RWPE1 (cell line): ENCODE measurements around the gene ACER3.

Source experiments
- CTCF ChIA-PET: fragments of 350-600 bp; sonication (Branson Sonifier 250); formaldehyde crosslinking; extraction: SDS; loops from one replicate; lab custom pipeline; 2021; lab: Yijun Ruan, JAX
- POLR2A ChIA-PET: fragments of 400-600 bp; formaldehyde crosslinking; extraction: SDS; loops from one replicate; lab custom pipeline; 2020; ENCODE audit warnings: antibody characterized with exemption; ENCODE audit not compliant: low non-redundant PET; lab: Yijun Ruan, JAX
- DNase-seq: peaks from one replicate; pipeline ENCODE4 v3.0.0; 2012; ENCODE audit warnings: low spot score
- H3K27ac ChIP-seq: fragments of 450-650 bp; 2 replicates; pipeline ENCODE4 v1.5.1; 2017
- TF ChIP-seq, protein P1 (sequence below): fragments of 450-650 bp; conservative IDR thresholded peaks from 2 replicates; pipeline ENCODE4 v1.5.1; 2017; ENCODE audit warnings: low read depth, mild to moderate bottlenecking

The ACER3 gene

DNA sequence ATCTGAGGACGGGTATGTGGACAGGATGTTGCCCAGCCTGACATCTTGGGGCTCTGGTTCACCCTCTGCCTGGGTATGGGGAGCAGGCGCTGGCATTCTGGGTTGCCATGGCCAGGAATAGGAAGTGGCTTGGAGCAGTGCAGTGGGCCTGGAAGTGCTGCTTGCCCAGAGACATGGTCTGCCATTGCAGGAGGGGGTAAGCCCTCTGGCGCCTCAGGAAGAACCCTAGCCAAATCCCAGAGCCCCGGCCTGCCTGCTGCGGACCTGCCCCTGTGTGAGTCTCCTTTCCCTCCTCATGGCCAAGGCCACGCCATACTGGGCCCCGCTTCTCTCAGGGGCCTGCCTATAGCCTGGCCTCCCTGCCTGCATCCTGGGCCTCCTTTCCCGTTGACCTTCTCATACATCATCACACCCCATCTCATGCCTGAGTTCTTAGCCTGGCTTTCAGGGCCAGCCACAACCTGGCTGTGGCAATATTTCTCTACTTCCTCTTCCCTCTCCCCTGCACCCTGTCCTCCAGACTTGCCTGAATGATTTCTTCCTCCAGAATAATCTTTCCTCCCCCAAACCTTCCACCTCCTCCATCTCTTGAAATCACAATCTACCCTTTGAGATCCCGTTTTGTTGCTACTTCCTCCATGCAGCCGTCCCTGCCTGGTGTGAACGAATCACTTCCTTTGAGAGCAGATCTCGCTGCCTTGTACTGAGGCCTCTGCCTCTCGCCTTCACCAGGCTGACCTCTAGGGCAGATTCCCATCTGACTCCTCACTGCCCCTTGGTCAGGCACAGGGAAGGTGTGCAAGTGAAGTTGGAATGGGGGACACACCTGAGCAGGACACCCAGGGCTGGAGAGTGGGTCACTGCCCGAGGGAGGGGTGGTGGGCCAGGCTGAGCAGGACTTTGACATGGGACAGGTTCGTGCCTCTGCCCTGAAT is 211.2 kb downstream of the ACER3 start:
- POLR2A ChIA-PET: no interaction called here
- CTCF ChIA-PET: interaction anchor here (0.6 kb wide), 1 partner anchor 366 kb away, joined by 3 read pairs; no protein-coding TSS in a partner anchor
- no peak overlapping the region for H3K27ac ChIP-seq
- TF ChIP-seq, protein P1, sequence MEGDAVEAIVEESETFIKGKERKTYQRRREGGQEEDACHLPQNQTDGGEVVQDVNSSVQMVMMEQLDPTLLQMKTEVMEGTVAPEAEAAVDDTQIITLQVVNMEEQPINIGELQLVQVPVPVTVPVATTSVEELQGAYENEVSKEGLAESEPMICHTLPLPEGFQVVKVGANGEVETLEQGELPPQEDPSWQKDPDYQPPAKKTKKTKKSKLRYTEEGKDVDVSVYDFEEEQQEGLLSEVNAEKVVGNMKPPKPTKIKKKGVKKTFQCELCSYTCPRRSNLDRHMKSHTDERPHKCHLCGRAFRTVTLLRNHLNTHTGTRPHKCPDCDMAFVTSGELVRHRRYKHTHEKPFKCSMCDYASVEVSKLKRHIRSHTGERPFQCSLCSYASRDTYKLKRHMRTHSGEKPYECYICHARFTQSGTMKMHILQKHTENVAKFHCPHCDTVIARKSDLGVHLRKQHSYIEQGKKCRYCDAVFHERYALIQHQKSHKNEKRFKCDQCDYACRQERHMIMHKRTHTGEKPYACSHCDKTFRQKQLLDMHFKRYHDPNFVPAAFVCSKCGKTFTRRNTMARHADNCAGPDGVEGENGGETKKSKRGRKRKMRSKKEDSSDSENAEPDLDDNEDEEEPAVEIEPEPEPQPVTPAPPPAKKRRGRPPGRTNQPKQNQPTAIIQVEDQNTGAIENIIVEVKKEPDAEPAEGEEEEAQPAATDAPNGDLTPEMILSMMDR: no peak
- no peak for DNase-seq

DNA sequence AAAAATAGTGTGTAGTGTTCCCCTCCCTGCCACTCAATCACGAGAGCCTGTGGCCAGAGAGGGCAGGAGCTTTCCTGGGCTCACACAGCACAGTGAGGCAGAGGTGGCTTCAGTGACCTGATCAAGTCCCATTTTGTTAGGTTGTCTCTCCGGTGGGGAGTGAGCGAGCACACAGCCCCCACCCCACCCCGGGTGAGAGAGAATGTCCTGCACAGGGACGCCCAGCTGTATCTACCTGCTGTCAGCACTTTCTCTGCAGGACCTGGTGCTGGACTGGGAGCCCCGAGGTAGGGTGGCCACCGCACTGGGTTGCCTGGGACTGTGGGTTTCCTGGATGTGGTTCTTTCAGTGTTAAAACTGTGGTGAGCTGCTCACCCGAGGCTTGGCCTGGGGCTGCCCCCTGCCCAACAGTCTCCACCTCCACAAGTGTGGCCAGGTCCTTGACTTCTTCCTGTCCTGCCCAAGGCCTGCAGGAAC is 212.2 kb downstream of the ACER3 start:
- H3K27ac ChIP-seq: peak overlapping the region; percentile 67
- ChIA-PET POLR2A (no interaction called here), CTCF (interaction anchor here (0.6 to 1.2 kb wide), 4 partner anchors 18 to 367 kb away, joined by 3 to 4 read pairs (median 4); no protein-coding TSS in a partner anchor)
- no peak for DNase-seq
- TF ChIP-seq, protein P1: no peak

DNA sequence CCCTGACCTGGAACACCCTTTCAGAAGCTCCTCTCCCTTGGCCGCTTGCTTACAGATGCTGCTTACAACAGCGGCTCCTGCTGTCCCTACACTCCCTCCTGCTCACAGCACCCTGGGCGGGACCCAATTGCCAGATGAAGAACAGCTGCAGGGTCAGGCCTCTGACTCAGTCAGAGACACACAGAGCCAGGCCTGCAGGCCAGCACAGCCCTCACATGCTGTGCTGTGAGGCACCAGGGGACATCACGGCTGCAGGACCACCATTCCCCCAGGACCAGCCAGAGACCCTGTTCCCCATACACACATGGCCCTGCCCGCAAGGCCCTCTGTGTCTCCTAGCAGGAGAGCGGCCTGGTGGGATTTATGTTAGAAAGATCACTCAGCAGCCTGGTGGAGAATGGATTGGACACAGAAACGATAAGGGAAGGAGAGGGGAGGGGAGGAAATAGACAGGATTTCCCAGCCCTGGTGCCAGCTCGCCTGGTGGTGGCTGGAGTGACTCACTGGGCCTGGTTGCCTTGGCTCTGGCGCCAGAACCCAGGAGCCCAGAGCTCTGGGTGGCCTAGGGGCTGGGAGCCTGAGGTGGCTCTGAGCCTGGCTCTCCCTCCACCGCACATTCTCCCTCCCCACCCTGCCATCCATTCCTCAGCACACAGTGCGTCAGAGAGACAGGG is 212.7 kb downstream of the ACER3 start:
- TF ChIP-seq, protein P1: no peak
- peak; percentile 63 for DNase-seq
- ChIA-PET POLR2A (no interaction called here), CTCF (interaction anchor here (0.6 to 1.2 kb wide), 4 partner anchors 17 to 153 kb away, joined by 3 to 4 read pairs (median 4); no protein-coding TSS in a partner anchor)
- peak overlapping the region; percentile 67 for H3K27ac ChIP-seq

DNA sequence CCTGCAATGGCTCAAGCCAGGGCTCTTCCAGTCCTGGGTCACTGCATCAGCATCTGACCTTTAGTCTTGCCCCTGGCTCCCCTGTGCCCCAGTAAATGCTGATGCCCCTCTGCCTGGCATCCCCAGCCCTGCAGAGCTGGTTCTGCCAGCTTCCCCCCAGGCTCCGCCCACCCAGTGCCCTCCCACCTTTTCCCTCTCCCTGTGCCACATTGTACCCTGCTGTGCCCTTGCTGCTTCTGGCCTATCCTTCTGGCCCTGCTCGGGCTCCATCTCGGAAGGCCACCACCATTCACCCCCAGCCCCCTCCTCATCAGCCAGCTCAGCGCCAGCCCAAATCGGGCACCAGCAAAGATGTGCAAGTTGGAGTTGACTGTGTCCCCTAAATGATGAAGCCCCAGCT is 213.5 kb downstream of the ACER3 start:
- TF ChIP-seq, protein P1: no peak
- CTCF ChIA-PET: interaction anchor here (1.1 kb wide), 1 partner anchor 154 kb away, joined by 4 read pairs; no protein-coding TSS in a partner anchor
- no peak overlapping the region for H3K27ac ChIP-seq
- DNase-seq: no peak
- POLR2A ChIA-PET: no interaction called here

DNA sequence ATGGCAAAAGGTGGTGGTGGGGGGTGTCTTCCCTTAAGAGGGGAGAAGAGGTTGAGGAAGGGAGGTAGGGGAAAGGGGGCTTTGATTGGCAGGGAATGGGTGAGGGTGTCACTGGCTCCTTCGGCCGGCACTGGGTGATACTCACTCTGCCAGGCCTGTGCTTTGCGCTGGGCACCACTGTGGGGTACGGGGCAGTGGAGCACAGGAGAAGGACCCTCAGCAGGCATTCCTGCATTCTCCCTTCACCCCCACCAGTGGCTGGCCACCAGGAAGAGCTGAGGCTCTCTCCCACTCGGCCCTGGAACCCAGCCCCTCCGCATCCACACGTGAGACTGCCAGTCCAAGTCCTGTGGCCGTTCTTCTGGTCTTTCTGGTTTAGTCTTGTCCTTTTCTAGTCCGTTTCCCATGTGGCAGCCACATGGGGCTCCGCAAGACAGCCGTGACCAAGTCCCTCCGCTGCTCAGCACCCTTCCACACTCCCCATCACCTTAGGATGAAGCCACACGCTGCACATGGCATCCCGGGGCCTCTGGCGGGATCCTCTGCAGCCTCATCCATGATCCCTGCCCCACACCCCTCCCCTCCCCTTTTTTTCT is 214.0 kb downstream of the ACER3 start:
- TF ChIP-seq, protein P1: no peak
- H3K27ac ChIP-seq: no peak overlapping the region
- ChIA-PET CTCF (no interaction called here), POLR2A (no interaction called here)
- DNase-seq: no peak
